Progenitor cell of endocrine pancreas (in vitro differentiated cells): ENCODE measurements around the gene CD300LB. TPM values are rescaled to one million over a fixed set of nuclear protein-coding genes. Genes with fewer than 3 reads are reported as not detected.

Experiments
- DNase-seq: peaks from one replicate; pipeline ENCODE4 v3.0.0; 2021; ENCODE audit warnings: low spot score; ENCODE audit not compliant: unreplicated experiment
- H3K27ac Mint-ChIP-seq: 2 replicates; pipeline ENCODE4 v1.8.0; 2021; ENCODE audit warnings: mild to moderate bottlenecking, moderate library complexity, mixed read lengths
- H3K27me3 Mint-ChIP-seq: 2 replicates; pipeline ENCODE4 v1.8.0; 2021; ENCODE audit warnings: mixed read lengths
- H3K36me3 Mint-ChIP-seq: 2 replicates; pipeline ENCODE4 v1.8.0; 2022; ENCODE audit warnings: mixed read lengths; ENCODE audit not compliant: insufficient read depth
- H3K4me1 Mint-ChIP-seq: 2 replicates; pipeline ENCODE4 v1.8.0; 2021; ENCODE audit warnings: low read depth, mixed read lengths
- H3K4me3 Mint-ChIP-seq: 2 replicates; pipeline ENCODE4 v1.8.0; 2021; ENCODE audit warnings: low read depth, mild to moderate bottlenecking, moderate library complexity, mixed read lengths
- H3K9me3 Mint-ChIP-seq: 2 replicates; pipeline ENCODE4 v1.8.0; 2021; ENCODE audit warnings: low read depth, mixed read lengths
- total RNA-seq: library from RNA; stranded (reverse); gene quantifications from 2 replicates; pipeline ENCODE4 v1.2.1, GENCODE V29; 2021
- TF ChIP-seq, protein P1 (sequence below): fragments of 200-600 bp; sonication (generic); IDR thresholded peaks from one replicate; pipeline ENCODE4 v1.5.0; 2021; ENCODE audit warnings: antibody characterized with exemption, mild to moderate bottlenecking; ENCODE audit not compliant: unreplicated experiment

CD300LB gene
- total RNA-seq, 1 donor from 2014 or later, result not detected

DNA sequence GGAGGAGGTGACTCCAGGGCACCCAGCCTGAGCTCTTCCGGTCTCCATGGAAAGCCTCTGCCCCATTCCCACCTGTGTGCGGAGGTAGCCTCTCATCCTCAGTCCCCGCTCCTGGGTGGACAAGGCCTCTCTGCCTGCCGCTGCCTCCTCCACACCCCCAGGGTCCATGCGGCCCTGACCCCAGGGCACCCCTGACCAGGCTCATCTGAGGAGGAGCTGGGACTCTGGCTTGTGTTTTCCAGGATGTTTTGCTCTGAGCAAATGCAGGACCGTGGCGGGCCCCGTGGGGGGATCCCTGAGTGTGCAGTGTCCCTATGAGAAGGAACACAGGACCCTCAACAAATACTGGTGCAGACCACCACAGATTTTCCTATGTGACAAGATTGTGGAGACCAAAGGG lies 58.0 kb downstream of the CD300LB start:
- no peak overlapping the region for H3K27ac Mint-ChIP-seq
- H3K27me3 Mint-ChIP-seq, result no peaks in the 10 kb centered on the region
- peaks cover 5% of the 10 kb centered on the region for H3K9me3 Mint-ChIP-seq
- TF ChIP-seq, protein P1, sequence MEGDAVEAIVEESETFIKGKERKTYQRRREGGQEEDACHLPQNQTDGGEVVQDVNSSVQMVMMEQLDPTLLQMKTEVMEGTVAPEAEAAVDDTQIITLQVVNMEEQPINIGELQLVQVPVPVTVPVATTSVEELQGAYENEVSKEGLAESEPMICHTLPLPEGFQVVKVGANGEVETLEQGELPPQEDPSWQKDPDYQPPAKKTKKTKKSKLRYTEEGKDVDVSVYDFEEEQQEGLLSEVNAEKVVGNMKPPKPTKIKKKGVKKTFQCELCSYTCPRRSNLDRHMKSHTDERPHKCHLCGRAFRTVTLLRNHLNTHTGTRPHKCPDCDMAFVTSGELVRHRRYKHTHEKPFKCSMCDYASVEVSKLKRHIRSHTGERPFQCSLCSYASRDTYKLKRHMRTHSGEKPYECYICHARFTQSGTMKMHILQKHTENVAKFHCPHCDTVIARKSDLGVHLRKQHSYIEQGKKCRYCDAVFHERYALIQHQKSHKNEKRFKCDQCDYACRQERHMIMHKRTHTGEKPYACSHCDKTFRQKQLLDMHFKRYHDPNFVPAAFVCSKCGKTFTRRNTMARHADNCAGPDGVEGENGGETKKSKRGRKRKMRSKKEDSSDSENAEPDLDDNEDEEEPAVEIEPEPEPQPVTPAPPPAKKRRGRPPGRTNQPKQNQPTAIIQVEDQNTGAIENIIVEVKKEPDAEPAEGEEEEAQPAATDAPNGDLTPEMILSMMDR, result no peak
- no peak overlapping the region for H3K4me3 Mint-ChIP-seq
- no peak for DNase-seq
- H3K36me3 Mint-ChIP-seq, result peaks cover 10% of the 10 kb centered on the region
- peaks cover 9% of the 10 kb centered on the region for H3K4me1 Mint-ChIP-seq

DNA sequence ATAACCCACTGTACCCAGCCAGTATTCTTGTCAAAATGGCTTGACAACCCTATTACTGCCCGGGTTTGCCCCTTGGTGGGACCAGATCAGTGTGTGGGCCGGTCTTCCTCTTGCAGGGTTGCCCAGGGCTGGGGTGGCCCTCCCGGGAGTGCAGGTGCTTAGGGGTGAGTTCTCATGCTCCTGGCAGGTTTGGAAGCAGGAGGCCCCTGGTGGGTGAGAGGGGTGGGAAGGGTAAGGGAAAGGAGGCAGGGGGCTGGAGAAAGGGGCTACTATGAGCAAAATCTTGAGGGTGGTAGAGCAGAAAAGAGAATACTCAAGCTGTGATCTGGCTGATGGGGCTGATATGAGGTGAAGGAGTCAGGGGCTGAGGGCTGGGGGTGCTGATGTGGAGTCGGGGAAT lies 58.4 kb downstream of the CD300LB start:
- DNase-seq, result no peak
- Mint-ChIP-seq H3K4me3 (no peak overlapping the region), H3K9me3 (peaks cover 5% of the 10 kb centered on the region), H3K4me1 (peaks cover 9% of the 10 kb centered on the region), H3K36me3 (peaks cover 10% of the 10 kb centered on the region), H3K27ac (no peak overlapping the region), H3K27me3 (no peaks in the 10 kb centered on the region)
- TF ChIP-seq, protein P1, result no peak

DNA sequence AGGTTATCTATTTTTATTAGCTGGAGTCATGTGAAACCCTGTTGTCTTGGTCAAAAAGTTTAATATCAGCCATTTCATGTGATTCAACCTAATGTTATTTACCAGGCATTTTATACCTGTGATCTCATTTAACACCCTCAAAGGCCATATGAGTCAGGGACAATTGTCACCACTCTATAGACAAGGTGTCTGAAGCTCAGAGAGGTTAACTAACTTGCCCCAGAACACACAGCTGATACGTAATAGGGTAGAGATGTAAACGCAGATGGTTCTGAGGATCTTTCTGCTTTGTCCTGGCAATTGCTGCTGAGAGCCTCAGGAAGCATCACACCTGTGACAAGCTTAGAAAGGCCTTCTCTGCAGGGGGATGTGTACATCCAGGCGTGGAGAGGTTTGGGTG lies 59.9 kb downstream of the CD300LB start:
- TF ChIP-seq, protein P1, result no peak
- peaks cover 8% of the 10 kb centered on the region for H3K36me3 Mint-ChIP-seq
- no peak overlapping the region for H3K4me3 Mint-ChIP-seq
- H3K4me1 Mint-ChIP-seq, result peaks cover 20% of the 10 kb centered on the region
- H3K9me3 Mint-ChIP-seq, result peaks cover 5% of the 10 kb centered on the region
- no peak overlapping the region for H3K27ac Mint-ChIP-seq
- no peaks in the 10 kb centered on the region for H3K27me3 Mint-ChIP-seq
- no peak for DNase-seq

Other genes with a start within 250 kb of the CD300LB start
- 1.7 and 2.2 TPM in 2 replicates for gene KIF19, start 205.2 kb downstream of the CD300LB start, total RNA-seq
- 2.8 and 3.4 TPM in 2 replicates for gene BTBD17, start 169.6 kb downstream of the CD300LB start, total RNA-seq
- gene GPR142, start 164.0 kb downstream of the CD300LB start, total RNA-seq, result 6.0 and 6.6 TPM in 2 replicates
- gene GPRC5C, start 99.4 kb downstream of the CD300LB start, total RNA-seq, result 182 and 207 TPM in 2 replicates
- gene CD300A, start 64.8 kb downstream of the CD300LB start, total RNA-seq, result 3.9 and 4.5 TPM in 2 replicates
- gene CD300C, start 14.6 kb upstream of the CD300LB start, total RNA-seq, result not detected in 2 replicates
- gene CD300H, start 36.0 kb upstream of the CD300LB start, total RNA-seq, result not detected in 2 replicates
- not detected in 2 replicates for gene CD300LD, start 60.8 kb upstream of the CD300LB start, total RNA-seq
- gene CD300E, start 92.3 kb upstream of the CD300LB start, total RNA-seq, result not detected in 2 replicates
- gene CD300LF, start 181.4 kb upstream of the CD300LB start, total RNA-seq, result not detected in 2 replicates
- 3.2 TPM in 2 replicates for gene RAB37, start 205.8 kb upstream of the CD300LB start, total RNA-seq
- gene NHERF1, start 217.2 kb upstream of the CD300LB start, total RNA-seq, result 135 and 143 TPM in 2 replicates
- gene NAT9, start 244.9 kb upstream of the CD300LB start, total RNA-seq, result 59.6 and 60.2 TPM in 2 replicates